GM18499 (cell line): ENCODE data around the gene NLRC4.
"Not testable (repeated sequence)": the region's sequence is repeated elsewhere in the genome, so short reads cannot be mapped to it uniquely, and the experiment has no call there.

Source experiments
- ATAC-seq: cut with Tn5 transposase; IDR thresholded peaks from one replicate; pipeline ENCODE4 v1.9.1; 2021; ENCODE audit warnings: moderate number of reproducible peaks; ENCODE audit not compliant: insufficient read depth, unreplicated experiment

NLRC4 gene

GRCh38 chr2:32264422-32265105 is at the start of gene NLRC4:
TSS of gene NLRC4 (minus strand) at chr2:32264886. CDS start at chr2:32256775, 8,111 bp downstream.
- ATAC-seq: peak; percentile 77

DNA sequence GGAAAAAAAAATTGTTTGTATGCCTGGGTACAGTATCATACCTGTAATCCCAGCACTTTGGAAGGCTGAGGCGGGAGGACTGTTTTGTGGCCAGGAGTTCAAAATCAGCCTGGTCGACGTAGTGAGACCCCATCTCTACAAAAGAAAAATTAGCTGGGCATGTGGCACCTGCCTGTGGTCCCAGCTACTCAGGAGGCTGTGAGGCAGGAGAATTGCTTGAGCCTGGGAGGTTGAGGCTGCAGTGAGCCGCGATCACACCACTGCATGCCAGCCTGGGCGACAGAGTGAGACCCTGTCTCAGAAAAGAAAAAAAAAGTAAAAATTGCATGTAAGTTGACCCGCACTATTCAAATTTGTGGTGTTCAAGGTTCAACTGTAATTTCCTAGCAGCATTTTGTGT is 45.9 kb upstream of the NLRC4 start:
- ATAC-seq: no peak

DNA sequence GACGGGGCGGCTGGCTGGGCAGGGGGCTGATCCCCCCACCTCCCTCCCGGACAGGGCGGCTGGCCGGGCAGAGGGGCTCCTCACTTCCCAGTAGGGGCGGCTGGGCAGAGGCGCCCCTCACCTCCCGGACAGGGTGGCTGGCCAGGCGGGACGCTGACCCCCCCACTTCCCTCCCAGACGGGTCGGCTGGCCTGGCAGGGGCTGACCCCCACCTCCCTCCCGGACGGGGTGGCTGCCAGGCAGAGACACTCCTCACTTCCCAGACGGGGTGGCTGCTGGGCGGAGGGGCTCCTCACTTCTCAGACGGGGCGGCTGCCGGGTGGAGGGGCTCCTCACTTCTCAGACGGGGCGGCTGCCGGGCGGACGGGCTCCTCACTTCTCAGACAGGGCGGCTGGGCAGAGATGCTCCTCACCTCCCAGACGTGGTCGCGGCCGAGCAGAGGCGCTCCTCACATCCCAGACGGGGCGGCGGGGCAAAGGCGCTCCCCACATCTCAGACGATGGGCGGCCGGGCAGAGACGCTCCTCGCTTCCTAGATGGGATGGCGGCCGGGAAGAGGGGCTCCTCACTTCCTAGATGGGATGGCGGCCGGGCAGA is 29.4 kb upstream of the NLRC4 start:
- not testable (repeated sequence) for ATAC-seq

- not testable (repeated sequence) for ATAC-seq
These were observed 28.8 kb upstream of the NLRC4 start for GRCh38 chr2:32293493-32293892.

GRCh38 chr2:32291746-32292145 is 27.1 kb upstream of the NLRC4 start:
- ATAC-seq: no peak

- no peak for ATAC-seq
These were observed 25.3 kb upstream of the NLRC4 start for GRCh38 chr2:32290000-32290339.

GRCh38 chr2:32289165-32289999 is 24.7 kb upstream of the NLRC4 start:
- no peak for ATAC-seq

DNA sequence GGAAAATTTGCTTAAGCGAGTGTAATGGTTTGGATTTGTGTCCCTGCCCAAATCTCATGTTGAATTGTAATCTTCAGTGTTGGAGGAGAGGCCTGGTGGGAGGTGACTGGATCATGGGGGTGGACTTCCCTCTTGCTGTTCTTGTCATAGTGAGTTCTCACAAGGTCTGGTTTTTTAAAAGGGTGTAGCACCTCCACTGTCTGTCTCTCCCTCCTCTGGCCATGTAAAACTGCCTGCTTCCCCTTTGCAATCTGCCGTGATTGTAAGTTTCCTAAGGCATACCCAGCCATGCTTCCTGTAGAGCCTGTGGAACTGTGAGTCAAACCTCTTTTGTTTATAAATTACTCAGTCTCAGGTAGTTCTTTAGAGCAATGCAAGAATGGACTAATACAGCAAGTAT is 19.6 kb upstream of the NLRC4 start:
- ATAC-seq: no peak

DNA sequence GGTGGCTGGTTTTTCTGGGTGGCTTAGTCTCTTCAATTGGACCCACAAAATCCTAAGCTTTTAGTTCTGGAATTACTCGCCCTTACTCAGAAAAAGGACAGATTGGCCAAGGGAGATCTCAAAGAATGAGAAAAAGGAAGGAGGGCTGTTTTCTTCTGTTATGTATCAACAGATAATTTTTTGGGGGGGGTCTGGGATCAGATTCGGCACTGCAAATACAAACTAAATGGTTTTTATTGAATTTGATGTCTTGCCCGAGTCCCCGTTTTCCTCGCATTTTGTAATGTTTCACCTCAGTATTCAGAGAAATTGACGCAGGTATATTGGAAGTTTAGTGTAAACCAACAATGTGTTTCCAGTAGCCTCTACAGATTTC is 13.8 kb upstream of the NLRC4 start:
- ATAC-seq: no peak

DNA sequence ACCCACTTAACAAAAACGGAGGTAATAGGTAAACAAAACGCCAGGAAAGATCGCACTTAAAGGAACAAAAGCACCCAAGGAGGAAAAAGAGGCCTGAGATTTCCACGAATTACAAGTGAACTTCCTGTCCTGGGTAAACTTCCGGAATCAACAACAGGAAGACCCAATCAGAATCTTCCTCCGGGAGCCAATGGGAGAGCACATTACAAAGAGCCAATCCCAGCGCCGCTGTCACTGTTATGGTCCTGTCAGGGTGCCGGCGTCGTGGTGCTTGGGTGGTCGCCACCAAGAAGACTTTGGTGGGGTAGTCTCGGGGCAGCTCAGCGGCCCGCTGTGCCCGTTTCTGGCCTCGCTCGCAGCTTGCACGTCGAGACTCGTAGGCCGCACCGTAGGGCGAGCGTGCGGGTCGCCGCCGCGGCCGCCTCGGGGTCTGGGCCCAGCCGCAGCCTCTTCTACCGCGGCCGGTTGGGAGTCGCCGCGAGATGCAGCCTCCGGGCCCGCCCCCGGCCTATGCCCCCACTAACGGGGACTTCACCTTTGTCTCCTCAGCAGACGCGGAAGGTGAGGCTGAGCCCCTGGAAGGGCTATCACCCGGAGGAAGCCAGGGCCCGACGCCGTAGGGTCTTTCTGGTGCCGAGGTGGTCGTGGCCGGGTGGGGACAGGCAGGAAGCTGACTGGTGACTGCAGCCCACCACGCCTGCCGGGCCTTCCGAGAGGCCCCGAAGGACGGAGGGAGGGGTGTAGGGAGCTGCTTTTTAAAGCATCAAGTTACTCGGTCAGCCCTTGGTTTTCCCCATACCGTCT is 13.2 kb upstream of the NLRC4 start, which contains the start of gene YIPF4:
Gene YIPF4, plus strand, starts transcription at position 231 of the 804 bp plus-strand sequence. Its CDS starts 252 bp downstream, at position 483.
- ATAC-seq: peak; percentile 91

- ATAC-seq: no peak
These were observed 12.6 kb upstream of the NLRC4 start for GRCh38 chr2:32277363-32277673.

GRCh38 chr2:32275790-32276189 is 11.1 kb upstream of the NLRC4 start:
- ATAC-seq: not testable (repeated sequence)

- no peak for ATAC-seq
These were observed 9.6 kb upstream of the NLRC4 start for GRCh38 chr2:32274289-32274688.

DNA sequence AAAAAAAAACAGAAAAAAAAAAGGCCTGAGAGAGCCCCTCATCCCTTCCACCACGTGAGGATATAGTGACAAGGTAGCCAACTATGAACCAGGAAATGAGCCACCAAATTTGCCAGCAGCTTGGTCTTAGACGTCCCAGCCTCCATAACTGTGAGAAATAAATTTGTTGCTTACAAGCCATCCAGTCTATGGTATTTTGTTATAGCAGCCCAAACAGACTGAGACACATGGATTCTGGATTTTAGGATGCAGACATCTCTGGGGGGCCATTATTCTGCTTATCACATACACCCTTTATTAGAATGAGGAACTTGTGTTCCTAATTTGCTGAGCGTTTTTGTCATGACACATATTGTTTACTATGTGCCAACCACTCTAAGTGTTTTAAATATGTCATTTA is 7.6 kb upstream of the NLRC4 start:
- ATAC-seq: no peak

GRCh38 chr2:32271063-32271462 is 6.4 kb upstream of the NLRC4 start:
- no peak for ATAC-seq

DNA sequence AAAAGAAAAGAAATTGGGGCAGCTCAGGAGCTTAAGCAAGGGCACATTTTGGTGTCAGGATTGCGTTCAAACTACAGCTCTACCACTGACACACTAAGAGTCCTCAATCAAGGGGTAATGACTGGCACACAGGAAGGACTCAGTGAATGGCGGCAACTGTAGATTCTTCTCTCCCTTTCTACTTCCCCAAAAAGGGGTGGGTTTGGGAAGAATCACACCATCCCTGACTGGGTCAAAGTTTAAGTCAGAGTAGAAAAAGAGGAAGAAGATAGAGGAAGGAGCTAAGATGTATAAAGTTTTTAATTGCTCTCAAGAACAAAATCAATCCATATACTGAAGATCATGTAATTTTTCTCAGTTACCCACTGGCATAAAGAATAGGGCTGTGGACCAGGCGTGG is 2.6 kb downstream of the NLRC4 start:
- no peak for ATAC-seq

DNA sequence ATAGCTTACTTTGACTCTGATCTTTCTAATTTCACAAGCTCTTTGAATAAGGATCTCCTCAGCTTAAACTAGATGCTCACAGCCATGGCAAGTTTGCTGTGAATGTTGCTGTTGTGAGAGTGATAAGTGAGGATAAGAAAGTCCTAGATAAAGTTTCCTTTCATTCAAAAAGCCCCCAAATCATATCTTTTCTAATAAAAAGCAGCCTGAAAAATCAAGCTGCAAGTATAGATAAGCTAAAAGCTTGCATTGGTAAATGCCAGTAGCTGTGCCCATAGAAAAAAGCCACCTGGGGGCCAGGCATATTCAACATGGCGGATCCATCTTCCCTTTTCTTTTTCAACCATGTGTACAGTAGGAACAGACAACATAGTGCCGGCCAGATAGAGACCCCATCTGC is 4.3 kb downstream of the NLRC4 start:
- no peak for ATAC-seq

- ATAC-seq: no peak
These were observed 6.4 kb downstream of the NLRC4 start for GRCh38 chr2:32258242-32258641.

DNA sequence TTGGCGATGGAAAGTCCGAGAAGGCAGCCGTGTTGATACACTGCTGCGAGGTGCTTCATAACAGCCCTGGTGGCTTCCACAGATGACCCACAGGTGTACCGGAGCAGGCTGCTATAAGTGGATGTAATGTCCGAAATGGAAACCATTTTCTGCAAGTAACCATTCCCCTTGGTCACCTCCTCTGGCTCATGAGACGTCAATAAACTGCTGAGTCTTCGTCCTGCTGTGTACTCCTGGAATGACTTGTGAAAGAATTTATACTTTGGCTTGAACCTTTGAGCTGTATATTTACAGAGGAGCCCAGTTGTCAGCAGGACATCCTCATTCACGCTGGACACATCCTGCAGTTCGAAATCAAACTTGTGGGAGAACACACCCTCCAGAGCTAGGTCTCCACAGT is 14.4 kb downstream of the NLRC4 start:
- ATAC-seq: no peak

DNA sequence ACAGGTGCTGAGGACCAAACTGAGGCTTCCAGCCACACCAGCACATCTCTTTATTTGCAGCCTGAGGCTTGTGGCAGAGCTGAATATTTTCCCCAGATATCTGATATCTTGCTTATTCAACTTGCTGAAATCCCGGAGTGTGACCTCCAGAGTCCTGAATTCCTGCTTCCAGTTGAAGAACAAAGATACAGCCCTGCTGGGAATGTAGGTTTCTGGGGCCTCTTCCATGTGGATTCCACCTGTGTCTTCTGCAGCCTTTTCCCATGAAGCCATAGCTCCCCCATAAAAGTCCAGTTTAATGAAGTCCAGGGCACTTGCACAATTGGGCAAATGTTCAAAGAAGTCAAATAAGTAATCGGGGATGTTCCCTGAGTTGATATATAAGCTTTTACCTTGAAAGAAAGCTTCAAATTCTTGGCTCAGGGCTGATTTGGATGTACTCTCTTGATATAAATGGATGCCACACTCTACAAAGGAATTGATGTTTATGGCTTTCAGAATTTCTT is 14.9 kb downstream of the NLRC4 start:
- no peak for ATAC-seq

- no peak for ATAC-seq
These were observed 16.4 kb downstream of the NLRC4 start for GRCh38 chr2:32248299-32248698.
